Activated naive CD4-positive, alpha-beta T cell treated with anti-CD3 and anti-CD28 coated beads, Interleukin-2, amount 50 U/mL, for 72 hours (primary cell): ENCODE data around the gene SCRT2. TPM values are rescaled to one million over a fixed set of nuclear protein-coding genes. Genes with fewer than 3 reads are reported as not detected.

ENCODE experiments used
- ATAC-seq, 2 donors: fragments of 150-1000 bp; cut with Tn5 transposase; 2 replicates each; pipeline ENCODE4 v1.10.0; 2021; ENCODE audit warnings: mild to moderate bottlenecking in 2 of 2, moderate library complexity in 2 of 2
- DNase-seq, 2 donors: peaks; one replicate each; pipeline ENCODE4 v3.0.0; 2021 to 2022; ENCODE audit warnings: low spot score in 2 of 2
- H3K27ac Mint-ChIP-seq, 2 donors: one replicate each; pipeline ENCODE4 v1.8.0; 2022; ENCODE audit warnings: mild to moderate bottlenecking in 2 of 2, mixed read lengths in 2 of 2
- H3K36me3 Mint-ChIP-seq, 2 donors: one replicate each; pipeline ENCODE4 v1.8.0; 2022; ENCODE audit warnings: mixed read lengths in 2 of 2
- H3K9me3 Mint-ChIP-seq, 2 donors: one replicate each; pipeline ENCODE4 v1.8.0; 2022; ENCODE audit warnings: mixed read lengths in 2 of 2
- total RNA-seq, 2 donors: library from RNA; stranded (reverse); gene quantifications; one replicate each; pipeline ENCODE4 v1.2.3, GENCODE V29; 2022

The SCRT2 gene
- total RNA-seq, 2 donors from 2014 or later: not detected

DNA sequence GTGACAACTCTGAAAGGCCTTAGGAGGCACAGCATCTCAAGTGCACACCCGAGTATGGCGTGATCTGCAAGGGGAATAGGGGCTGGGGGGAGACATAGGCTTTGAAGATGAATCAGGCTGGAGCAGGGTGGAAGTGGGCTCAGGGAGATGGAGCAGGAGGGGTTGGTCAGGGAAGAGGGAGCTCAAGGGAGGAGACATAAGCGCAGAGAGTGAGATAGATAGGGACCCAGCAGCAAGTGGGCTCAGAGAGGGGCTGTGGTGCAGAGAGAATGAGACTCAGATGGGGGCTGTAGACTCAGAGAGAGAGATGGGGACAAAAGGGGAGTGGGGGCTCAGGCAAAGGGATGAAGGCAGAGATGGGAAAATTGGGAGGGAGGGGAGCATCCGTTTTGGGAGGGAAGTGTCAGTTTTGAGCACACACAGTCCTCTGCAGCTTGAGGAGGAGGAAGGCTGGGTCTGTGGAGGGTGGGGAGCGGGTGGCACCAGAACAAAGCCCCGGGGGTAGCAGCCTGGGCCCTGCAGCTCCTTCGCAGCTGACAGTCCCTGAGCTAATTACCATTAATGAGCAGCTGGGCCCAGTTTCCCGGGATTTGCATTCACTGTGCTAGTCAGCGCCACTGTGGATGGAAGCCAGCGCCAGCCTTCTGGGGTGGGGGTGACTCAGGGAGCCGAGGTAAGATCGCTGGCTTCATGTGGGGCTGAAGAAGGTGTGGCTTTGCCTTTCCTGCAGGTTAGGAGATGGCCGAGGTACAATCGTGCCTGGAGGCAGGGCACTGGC, 41.3 kb downstream of the SCRT2 start:
- no peaks in the 10 kb centered on the region for H3K36me3 Mint-ChIP-seq
- no peaks in the 10 kb centered on the region for H3K9me3 Mint-ChIP-seq
- ATAC-seq: no peak
- H3K27ac Mint-ChIP-seq: no peak overlapping the region
- DNase-seq: no peak

GRCh38 chr20:631101-631500, 44.5 kb downstream of the SCRT2 start:
- H3K9me3 Mint-ChIP-seq: no peaks in the 10 kb centered on the region
- no peak overlapping the region for H3K27ac Mint-ChIP-seq
- ATAC-seq: no peak
- H3K36me3 Mint-ChIP-seq: no peaks in the 10 kb centered on the region
- DNase-seq: no peak

DNA sequence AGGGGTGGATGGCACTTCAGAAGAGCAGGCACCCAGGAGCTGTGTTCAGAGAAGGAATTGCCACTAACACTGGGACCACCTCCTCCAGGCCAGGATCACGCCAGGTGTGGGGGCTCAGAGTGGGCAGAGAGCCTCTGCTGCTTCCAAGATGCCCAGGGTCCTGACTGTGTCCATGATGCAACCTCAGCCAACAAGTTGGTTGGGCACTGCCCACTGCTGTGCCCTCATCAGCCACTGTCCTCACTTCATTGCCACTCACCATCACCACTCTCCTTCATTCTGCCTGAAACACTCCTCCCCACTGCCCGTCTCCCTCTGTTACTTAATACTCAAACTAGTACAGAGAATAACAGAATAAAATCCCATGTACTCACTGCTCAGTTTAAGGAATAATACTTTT, 49.0 kb downstream of the SCRT2 start:
- DNase-seq: no peak
- no peaks in the 10 kb centered on the region for H3K9me3 Mint-ChIP-seq
- no peak overlapping the region for H3K27ac Mint-ChIP-seq
- ATAC-seq: no peak
- H3K36me3 Mint-ChIP-seq: no peaks in the 10 kb centered on the region

GRCh38 chr20:625360-625932, 50.2 kb downstream of the SCRT2 start:
- ATAC-seq (no peak), DNase-seq (no peak)
- Mint-ChIP-seq H3K9me3 (no peaks in the 10 kb centered on the region), H3K36me3 (no peaks in the 10 kb centered on the region), H3K27ac (no peak overlapping the region)

DNA sequence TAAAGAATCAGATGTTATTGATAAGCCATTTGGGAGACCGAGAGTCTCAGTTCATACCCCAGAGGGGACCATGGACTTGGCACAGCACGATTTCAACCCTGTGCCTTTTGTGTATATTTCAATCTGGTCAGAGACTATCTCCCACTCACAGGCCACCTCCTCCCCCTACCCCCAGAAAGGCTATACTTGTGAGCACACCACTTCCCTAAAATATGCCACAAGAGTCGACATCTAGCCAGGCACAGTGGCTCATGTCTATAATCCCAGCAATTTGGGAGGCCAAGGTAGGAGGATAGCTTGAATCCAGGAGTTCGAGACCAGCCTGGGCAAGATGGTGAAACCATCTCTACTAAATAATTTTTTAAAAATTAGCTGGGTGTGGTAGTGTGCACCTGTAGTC, 51.9 kb downstream of the SCRT2 start:
- no peak for ATAC-seq
- Mint-ChIP-seq H3K9me3 (no peaks in the 10 kb centered on the region), H3K27ac (no peak overlapping the region), H3K36me3 (peaks cover 0 to 3% of the 10 kb centered on the region in 2 donors)
- DNase-seq: no peak

DNA sequence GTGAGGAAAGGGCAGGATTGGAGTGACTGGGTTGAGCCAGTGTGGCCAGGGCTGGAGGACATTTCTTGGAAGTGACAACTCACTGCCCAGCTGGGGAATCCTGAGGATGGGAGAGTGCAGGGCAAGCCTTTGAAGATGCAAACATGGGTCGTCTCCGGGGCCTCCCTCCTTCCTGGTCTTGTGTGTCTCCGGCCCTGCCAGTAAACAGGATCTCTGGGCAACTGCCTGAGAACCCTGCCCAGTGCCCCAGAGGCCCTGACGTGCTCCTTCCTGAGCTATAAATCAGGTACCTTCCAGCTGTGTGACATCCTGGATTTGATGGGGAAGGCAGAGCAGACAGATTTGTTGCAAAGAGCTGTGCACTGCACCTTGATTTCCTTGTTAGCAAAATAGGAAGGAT, 52.6 kb downstream of the SCRT2 start:
- DNase-seq: no peak
- Mint-ChIP-seq H3K9me3 (peaks cover 0 to 1% of the 10 kb centered on the region in 2 donors), H3K36me3 (peaks cover 0 to 10% of the 10 kb centered on the region in 2 donors)

GRCh38 chr20:622161-622560, 53.4 kb downstream of the SCRT2 start:
- DNase-seq: no peak
- no peak for ATAC-seq
- H3K27ac Mint-ChIP-seq: no peak overlapping the region
- H3K36me3 Mint-ChIP-seq: peaks cover 0 to 14% of the 10 kb centered on the region in 2 donors
- peaks cover 0 to 4% of the 10 kb centered on the region in 2 donors for H3K9me3 Mint-ChIP-seq

More for the DNA sequence above, 52.6 kb downstream of the SCRT2 start:
- ATAC-seq: no peak
- H3K27ac Mint-ChIP-seq: no peak overlapping the region

DNA sequence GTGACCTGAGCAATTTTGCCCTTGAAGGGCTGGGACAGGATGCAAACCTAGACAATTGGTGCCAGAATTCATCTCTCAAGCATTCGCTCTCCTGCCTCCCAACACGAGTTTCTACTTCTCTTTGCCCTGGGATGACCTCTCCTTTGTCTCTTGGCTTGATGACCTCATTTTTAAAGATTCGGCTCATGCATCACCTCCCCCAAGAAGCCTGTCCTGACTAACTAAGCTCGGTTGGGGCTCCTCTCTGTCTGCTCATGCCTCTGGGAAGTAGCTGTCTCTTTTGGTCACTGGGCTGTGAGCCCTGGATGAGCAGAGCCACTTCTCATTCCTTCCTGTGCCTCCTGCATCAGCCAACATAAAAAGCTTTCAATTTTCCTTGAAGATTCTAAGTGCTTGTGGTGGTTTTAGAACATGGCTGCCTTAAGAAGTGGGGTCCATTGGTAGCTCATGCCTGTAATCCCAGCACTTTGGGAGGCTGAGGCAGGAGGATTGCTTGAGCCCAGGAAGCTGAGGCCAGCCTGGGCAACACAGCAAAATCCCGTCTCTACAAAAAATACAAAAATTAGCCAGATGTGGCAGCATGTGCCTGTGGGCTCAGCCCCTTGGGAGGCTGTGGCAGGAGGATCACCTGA, 54.4 kb downstream of the SCRT2 start:
- ATAC-seq (no peak), DNase-seq (no peak)
- Mint-ChIP-seq H3K27ac (no peak overlapping the region), H3K36me3 (peaks cover 0 to 14% of the 10 kb centered on the region in 2 donors), H3K9me3 (peaks cover 0 to 4% of the 10 kb centered on the region in 2 donors)

GRCh38 chr20:620246-620645, 55.4 kb downstream of the SCRT2 start:
- Mint-ChIP-seq H3K27ac (no peak overlapping the region), H3K9me3 (peaks cover 0 to 4% of the 10 kb centered on the region in 2 donors), H3K36me3 (peaks cover 0 to 14% of the 10 kb centered on the region in 2 donors)
- ATAC-seq (no peak), DNase-seq (no peak)

- H3K27ac Mint-ChIP-seq: no peak overlapping the region
- H3K36me3 Mint-ChIP-seq: peaks cover 0 to 14% of the 10 kb centered on the region in 2 donors
- DNase-seq: no peak
- no peak for ATAC-seq
- H3K9me3 Mint-ChIP-seq: peaks cover 0 to 4% of the 10 kb centered on the region in 2 donors
These were observed 56.6 kb downstream of the SCRT2 start for GRCh38 chr20:618980-619379.

- Mint-ChIP-seq H3K9me3 (peaks cover 0 to 4% of the 10 kb centered on the region in 2 donors), H3K27ac (no peak overlapping the region), H3K36me3 (peaks cover 0 to 14% of the 10 kb centered on the region in 2 donors)
- no peak for ATAC-seq
- no peak for DNase-seq
These were observed 57.5 kb downstream of the SCRT2 start for GRCh38 chr20:617934-618690.

DNA sequence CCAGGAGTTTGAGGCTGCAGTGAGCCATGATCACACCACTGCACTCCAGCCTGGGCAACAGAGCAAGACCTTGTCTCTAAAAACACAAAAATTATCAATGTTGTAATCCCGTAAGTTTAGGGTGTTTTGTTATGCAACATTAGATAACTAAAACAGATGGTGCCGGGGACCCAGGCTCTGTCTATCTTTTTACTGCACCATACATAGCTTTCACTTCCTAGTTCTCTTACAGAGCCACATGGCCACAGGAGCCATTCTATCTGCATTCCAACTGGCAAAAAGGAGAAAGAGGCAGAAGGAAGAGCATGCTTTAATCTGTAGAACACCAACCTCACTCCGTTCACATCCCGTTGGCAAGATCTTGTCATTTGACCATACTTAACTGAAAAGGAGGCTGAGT, 60.1 kb downstream of the SCRT2 start:
- H3K27ac Mint-ChIP-seq: no peak overlapping the region
- no peak for DNase-seq
- no peak for ATAC-seq
- peaks cover 0 to 4% of the 10 kb centered on the region in 2 donors for H3K9me3 Mint-ChIP-seq
- peaks cover 0 to 14% of the 10 kb centered on the region in 2 donors for H3K36me3 Mint-ChIP-seq

GRCh38 chr20:611843-612185, 63.8 kb downstream of the SCRT2 start:
- no peak overlapping the region for H3K27ac Mint-ChIP-seq
- ATAC-seq (no peak), DNase-seq (no peak)
- no peaks in the 10 kb centered on the region for H3K9me3 Mint-ChIP-seq
- no peaks in the 10 kb centered on the region for H3K36me3 Mint-ChIP-seq

Other genes with a start within 250 kb of the SCRT2 start
- gene TBC1D20, start 213.3 kb downstream of the SCRT2 start, total RNA-seq: 10 to 100 TPM; 20.2 to 23.9 TPM
- 100 to 1,000 TPM; 154 to 202 TPM for gene CSNK2A1, start 132.0 kb downstream of the SCRT2 start, total RNA-seq
- gene TCF15, start 65.5 kb downstream of the SCRT2 start, total RNA-seq: under 1 TPM in 1 of 2 donors, not detected in 1; 0.41 TPM
- gene SRXN1, start 22.6 kb downstream of the SCRT2 start, total RNA-seq: 10 to 100 TPM in 1 of 2 donors, 1 to 10 TPM in 1; 8.7 to 12.7 TPM
- not detected for gene SLC52A3, start 92.7 kb upstream of the SCRT2 start, total RNA-seq
- gene FAM110A, start 157.9 kb upstream of the SCRT2 start, total RNA-seq: 10 to 100 TPM; 12.0 to 25.7 TPM
- gene ANGPT4, start 240.5 kb upstream of the SCRT2 start, total RNA-seq: under 1 TPM in 1 of 2 donors, not detected in 1; 0.06 TPM